Inflammatory macrophage (primary cell): Measurements from ENCODE around the gene KLHDC2.
"Not testable (repeated sequence)": the region's sequence is repeated elsewhere in the genome, so short reads cannot be mapped to it uniquely, and the experiment has no call there.

ENCODE experiments used
- DNase-seq, 2 donors: peaks; one replicate each; pipeline ENCODE4 v3.0.0-alpha.2; 2020 to 2022

The KLHDC2 gene

DNA sequence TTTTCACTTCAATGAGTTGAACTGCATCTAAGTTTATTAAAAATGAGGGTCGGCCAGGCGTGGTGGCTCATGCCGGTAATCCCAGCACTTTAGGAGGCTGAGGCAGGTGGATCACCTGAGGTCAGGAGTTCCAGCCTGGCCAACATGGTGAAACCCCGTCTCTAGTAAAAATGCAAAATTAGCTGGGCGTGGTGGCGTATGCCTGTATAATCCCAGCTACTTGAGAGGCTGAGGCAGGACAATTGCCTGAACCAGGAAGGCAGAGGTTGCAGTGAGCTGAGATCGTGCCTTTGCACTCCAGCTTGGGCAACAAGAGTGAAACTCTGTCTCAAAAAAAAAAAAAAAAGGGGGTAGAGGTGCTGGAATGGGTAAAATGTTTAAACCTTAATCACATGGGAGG is 13.1 kb downstream of the KLHDC2 start:
- not testable (repeated sequence) for DNase-seq

DNA sequence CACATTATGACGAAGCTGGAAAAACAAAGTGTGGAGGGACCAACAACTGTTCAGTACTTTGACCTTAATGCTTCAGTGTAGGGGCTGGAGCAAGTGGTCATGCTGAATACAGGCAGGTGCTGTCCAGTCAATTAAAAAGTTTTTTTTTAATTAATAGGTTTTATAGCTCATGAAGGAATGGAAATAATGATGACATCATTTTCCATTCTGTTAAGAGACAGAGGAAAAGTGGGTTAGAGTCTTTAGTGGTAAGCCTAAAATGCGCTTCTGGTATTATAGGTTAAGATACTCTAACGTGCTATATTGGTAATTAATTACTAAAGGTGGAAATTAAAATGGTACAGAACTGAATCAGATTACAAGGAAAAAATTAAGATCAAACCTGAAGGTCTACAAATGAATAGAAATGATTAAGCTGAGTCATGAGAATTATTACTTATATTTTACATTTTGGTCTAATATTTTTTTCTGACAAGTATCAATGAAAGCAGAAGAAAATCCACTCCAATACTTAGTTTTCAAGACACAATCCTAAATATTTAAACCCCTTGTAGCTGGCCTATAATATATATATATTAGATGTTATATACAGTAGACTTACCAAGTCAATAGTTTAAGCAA is 15.6 kb downstream of the KLHDC2 start:
- DNase-seq: no peak

DNA sequence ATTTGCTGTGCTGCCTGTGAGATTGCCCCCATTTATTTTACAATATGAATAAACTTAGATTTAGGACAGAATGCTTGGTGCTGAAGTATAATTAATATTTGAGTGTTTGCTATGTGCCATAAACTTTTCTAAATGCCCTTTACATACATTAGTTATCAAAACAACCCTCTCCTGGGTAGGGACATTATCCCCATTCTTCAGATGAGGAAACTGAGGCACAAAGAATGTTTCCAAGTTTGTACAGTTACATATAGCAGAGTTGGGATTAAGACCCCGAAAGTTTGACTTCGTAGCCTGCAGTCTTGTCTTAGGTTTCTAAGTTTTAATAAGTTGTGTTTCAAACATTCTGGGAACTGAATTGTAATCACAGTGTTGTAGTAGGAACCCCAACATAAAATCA is 18.4 kb downstream of the KLHDC2 start:
- DNase-seq: no peak

DNA sequence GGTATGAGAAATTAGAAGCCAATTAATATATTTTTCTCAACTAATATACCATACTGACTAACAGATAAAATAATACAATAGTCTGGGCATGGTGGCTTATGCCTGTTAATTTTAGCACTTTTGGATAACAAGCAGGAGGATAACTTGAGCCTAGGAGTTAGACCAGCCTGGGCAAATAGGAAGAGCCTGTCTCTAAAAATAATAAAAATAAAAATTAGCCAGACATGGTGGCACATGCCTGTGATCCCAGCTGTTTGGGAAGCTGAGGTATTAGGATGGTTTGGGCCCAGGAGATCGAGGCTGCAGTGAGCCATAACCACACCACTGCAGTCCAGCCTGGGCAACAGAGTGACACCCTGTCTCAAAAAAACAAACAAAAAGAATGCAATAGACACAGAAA is 24.7 kb downstream of the KLHDC2 start:
- DNase-seq: no peak

DNA sequence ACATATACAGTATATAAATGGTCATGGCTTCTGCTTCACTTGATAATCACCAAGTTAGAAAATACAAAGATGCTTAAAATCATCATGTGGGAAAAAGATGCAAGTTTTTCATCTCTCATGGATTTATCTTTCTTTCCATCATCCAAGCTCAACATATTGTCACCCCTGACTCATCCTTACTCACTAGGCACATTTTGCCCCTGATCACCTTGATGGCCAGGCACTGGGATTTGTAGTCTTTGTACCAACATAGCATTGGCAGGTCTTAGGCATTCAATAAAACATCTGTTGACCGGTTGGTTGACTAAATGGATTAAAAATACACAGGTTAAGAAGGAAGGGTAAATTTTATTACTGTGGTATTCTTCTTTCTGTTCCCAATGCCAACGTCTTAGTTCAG is 28.1 kb downstream of the KLHDC2 start:
- no peak for DNase-seq

DNA sequence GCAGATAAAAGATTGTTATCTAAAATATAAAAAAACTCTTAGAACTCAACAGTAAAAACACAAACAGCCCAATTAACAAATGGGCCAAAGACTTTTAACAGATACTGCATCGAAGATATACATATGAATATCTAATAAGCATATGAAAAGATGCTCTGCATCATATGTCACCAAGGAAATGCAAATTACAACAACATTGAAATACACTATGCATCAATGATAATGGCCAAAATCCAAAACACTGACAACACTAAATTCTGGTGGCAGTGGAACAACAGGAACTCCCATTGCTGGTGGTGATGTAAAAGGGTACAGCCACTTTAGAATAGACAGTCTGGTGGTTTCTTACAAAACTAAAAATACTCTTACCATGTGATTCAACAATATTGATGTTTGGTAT is 40.8 kb downstream of the KLHDC2 start:
- no peak for DNase-seq

DNA sequence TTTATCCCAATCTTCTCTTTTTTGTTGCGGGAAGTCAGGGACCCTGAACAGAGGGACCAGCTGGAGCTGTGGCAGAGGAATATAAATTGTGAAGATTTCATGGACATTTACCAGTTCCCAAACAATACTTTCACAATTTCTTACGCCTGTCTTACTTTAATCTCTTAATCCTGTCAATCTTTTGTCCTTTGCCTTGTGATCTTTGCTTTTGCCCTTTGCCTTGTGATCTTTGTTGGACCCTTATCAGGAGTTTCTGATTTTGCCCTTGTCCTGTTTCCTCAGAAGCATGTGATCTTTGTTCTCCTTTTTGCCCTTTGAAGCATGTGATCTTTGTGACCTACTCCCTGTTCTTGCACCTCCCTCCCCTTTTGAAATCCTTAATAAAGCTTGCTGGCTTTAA is 48.2 kb downstream of the KLHDC2 start:
- not testable (repeated sequence) for DNase-seq

DNA sequence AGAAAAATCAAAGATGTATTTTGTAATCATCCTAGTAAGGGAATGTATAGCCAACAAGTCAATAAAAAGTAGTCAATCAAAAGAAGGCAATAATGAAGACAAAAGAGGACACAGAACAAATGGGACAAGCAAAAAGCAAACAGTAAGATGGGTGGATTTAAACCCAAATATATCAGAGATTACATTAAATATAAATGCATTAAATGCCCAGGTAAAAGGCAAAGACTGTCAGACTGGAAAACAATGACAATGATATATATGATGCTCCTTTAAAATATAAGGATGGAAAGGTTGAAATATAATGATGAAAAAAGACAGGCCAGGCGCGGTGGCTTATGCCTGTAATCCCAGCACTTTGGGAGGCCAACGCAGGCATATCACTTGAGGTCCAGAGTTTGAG is 48.9 kb downstream of the KLHDC2 start:
- no peak for DNase-seq

DNA sequence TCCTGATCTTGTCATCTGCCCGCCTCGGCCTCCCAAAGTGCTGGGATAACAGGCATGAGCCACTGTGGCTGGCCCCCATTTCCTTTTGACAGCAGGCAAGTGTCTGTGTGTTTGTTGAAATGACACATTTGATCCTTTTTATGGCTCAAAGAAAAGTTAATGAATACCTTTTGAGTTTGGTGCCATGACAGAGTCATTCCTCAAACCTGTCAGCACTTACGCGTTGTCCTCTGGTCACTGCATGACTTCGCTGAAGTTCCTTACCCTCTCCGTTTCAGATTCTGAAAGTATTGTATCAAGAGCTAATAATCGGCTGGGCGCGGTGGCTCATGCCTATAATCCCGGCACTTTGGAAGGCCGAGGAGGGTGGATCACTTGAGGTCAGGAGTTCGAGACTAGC is 52.2 kb downstream of the KLHDC2 start:
- no peak for DNase-seq

DNA sequence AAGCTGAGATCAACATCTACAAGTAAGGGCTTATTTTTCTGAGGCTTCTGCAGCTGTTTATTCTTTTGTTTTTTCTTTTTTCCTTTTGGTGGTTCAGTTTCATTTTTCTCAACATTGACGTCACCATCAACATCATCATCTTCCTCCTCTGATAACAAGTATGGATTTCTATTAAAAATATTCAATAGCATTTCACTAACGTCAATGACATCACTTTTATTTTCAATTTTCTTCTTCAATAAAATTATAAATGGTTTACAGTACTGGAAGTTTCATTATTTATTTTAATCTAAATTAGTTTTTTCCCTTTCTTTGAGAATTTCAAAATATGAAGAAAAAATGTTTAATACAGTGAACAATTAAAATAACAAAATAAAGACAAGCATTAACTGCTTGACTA is 60.7 kb downstream of the KLHDC2 start:
- no peak for DNase-seq
